Duodenal mucosa (tissue), 2 donors: ENCODE measurements around the gene UBQLN3.

Experiments
- H3K27ac ChIP-seq: one replicate; pipeline ENCODE4 v1.7.0; 2013; ENCODE audit warnings: low read depth, low read length
- H3K27me3 ChIP-seq, 2 donors: one replicate each; pipeline ENCODE4 v1.7.0; 2013; ENCODE audit warnings: low read length in 2 of 2, control low read depth in 1 of 2; ENCODE audit not compliant: insufficient read depth in 2 of 2, control insufficient read depth in 1 of 2
- H3K36me3 ChIP-seq, 2 donors: one replicate each; pipeline ENCODE4 v1.7.0; 2013; ENCODE audit warnings: low read length in 2 of 2, control low read depth in 1 of 2; ENCODE audit not compliant: insufficient read depth in 2 of 2, control insufficient read depth in 1 of 2
- H3K4me1 ChIP-seq, 2 donors: one replicate each; pipeline ENCODE4 v1.7.0; 2013; ENCODE audit warnings: low read length in 2 of 2, control low read depth in 1 of 2; ENCODE audit not compliant: insufficient read depth in 2 of 2, control insufficient read depth in 1 of 2
- H3K4me3 ChIP-seq, 2 donors: one replicate each; pipeline ENCODE4 v1.7.0; 2013; ENCODE audit warnings: low read length in 2 of 2, low read depth in 1 of 2
- H3K9ac ChIP-seq, 2 donors: one replicate each; pipeline ENCODE4 v1.7.0; 2013; ENCODE audit warnings: low read length in 2 of 2, low read depth in 1 of 2
- H3K9me3 ChIP-seq, 2 donors: one replicate each; pipeline ENCODE4 v1.7.0; 2013; ENCODE audit warnings: low read length in 2 of 2, control low read depth in 1 of 2; ENCODE audit not compliant: control insufficient read depth in 1 of 2

UBQLN3 gene

DNA sequence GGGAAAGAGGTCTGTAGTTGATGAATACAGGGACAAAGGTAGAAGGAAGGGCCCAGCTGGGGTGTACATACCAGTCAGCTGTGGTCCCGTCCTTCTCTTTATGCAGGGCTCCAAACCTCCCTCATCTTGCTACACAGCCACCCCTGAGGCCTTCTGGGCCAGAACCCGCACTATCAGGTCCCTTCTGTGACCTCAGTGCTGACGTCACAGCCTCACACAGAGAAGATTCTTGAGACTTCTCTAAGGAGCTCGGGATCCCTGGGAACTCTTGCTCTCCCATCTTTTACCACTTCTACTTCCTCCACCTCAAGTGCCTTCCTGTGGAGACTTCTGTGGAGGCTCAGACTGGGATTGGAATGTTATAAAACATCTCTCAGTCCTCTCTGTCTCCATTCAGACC lies at the start of gene UBQLN3:
TSS of gene UBQLN3 (minus strand) at position 155 of the 400 bp plus-strand sequence. CDS start 399 bp downstream, outside the sequence.
- Histone ChIP-seq H3K9me3 (no peaks in the 10 kb centered on the region), H3K4me3 (no peak within 1 kb of the TSS), H3K27me3 (no peaks in the 10 kb centered on the region), H3K9ac (no peak within 1 kb of the TSS), H3K4me1 (no peaks in the 10 kb centered on the region), H3K27ac (no peak within 1 kb of the TSS), H3K36me3 (no peaks in the 10 kb centered on the region)

- H3K9me3 ChIP-seq, result no peaks in the 10 kb centered on the region
- no peaks in the 10 kb centered on the region for H3K27me3 ChIP-seq
- H3K27ac ChIP-seq, result no peak overlapping the region
- no peak overlapping the region for H3K9ac ChIP-seq
- H3K36me3 ChIP-seq, result no peaks in the 10 kb centered on the region
- H3K4me3 ChIP-seq, result no peak overlapping the region
- H3K4me1 ChIP-seq, result no peaks in the 10 kb centered on the region
Measured at GRCh38 chr11:5557751-5558150, 48.0 kb upstream of the UBQLN3 start.

DNA sequence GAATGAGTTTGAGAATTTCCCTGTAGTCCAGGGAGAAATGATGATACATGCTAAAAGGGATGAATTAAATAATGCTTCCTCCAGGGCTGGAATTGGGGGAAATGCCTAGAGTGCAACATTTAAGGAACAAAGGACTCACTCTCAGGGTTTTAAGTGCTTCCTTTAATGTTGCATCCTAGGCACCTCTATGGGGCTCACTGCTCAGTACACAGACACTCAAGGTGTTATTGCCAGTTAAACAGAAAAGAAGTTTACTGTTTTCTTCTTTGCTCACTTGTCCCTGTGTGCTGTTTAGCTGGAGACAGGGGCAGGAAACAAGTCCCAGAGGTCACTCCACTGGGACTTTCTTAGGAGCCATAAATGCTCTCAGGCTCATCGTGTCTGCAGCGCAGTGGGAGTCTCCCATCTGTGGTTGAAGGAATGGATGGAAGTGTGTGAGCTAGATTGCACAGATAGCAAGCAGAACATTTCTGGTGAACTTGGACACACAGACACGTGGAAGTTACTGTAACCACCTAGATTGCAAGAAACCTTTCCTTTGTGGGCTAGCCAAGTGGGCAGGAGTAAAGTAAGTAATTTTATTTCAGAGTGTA lies 46.9 kb upstream of the UBQLN3 start:
- H3K4me3 ChIP-seq, result no peak overlapping the region
- H3K4me1 ChIP-seq, result no peaks in the 10 kb centered on the region
- no peaks in the 10 kb centered on the region for H3K9me3 ChIP-seq
- no peaks in the 10 kb centered on the region for H3K27me3 ChIP-seq
- no peak overlapping the region for H3K27ac ChIP-seq
- no peak overlapping the region for H3K9ac ChIP-seq
- no peaks in the 10 kb centered on the region for H3K36me3 ChIP-seq

DNA sequence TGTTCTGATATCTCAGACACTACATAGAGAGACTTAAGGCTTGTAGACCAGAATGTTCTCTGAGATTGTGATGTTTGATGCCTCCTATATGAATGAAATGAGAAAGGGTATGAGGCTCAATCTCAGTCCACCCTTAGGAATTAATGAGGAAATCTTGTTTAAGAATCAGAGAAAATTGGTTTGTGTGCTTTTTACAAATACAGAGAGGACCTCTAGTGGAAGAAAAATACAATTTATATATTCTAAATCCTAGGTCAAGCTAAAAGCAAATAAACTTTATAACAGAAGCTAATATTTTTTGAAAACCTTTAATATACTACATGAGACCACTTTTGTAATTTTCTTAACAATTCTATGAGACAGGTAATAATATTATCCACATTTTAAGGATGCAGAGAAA lies 43.6 kb upstream of the UBQLN3 start:
- no peaks in the 10 kb centered on the region for H3K27me3 ChIP-seq
- no peaks in the 10 kb centered on the region for H3K4me1 ChIP-seq
- no peak overlapping the region for H3K9ac ChIP-seq
- H3K36me3 ChIP-seq, result no peaks in the 10 kb centered on the region
- no peak overlapping the region for H3K27ac ChIP-seq
- no peaks in the 10 kb centered on the region for H3K9me3 ChIP-seq
- no peak overlapping the region for H3K4me3 ChIP-seq

DNA sequence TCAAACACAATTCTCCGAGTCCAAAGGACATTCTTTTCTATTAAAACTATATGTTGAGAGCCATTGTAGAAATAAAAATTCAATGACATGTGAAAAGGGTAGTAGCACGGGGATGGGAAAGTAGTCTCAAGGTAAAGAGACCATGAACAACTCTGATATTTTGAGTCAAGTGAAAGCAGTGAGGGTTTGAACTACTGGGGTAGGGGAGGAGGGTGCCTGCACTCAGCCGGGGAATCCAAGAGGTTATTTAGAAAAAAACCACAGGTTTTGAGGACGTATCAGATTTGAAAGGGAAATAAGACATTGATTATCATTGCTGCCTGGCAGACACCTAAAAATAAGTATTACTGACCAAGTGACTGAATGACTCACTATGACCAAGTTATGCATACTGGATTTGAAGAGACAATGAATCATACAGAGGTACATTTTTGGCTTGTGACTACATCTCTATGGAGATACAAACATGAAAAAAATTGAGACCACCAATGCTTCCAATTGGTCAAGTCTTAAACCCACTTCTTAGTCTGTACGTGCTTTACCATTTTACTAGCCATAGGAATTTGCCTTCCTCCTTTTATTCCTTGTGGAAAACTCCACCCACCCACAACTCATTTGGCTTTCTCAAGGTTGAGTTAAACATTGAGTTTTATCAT lies 40.8 kb upstream of the UBQLN3 start:
- no peaks in the 10 kb centered on the region for H3K9me3 ChIP-seq
- H3K27ac ChIP-seq, result no peak overlapping the region
- H3K4me1 ChIP-seq, result no peaks in the 10 kb centered on the region
- H3K4me3 ChIP-seq, result no peak overlapping the region
- H3K27me3 ChIP-seq, result no peaks in the 10 kb centered on the region
- no peaks in the 10 kb centered on the region for H3K36me3 ChIP-seq
- H3K9ac ChIP-seq, result no peak overlapping the region

- Histone ChIP-seq H3K9ac (no peak within 1 kb of the TSS), H3K36me3 (no peaks in the 10 kb centered on the region), H3K4me3 (no peak within 1 kb of the TSS), H3K9me3 (no peaks in the 10 kb centered on the region), H3K4me1 (no peaks in the 10 kb centered on the region), H3K27me3 (no peaks in the 10 kb centered on the region), H3K27ac (no peak within 1 kb of the TSS)
Measured at GRCh38 chr11:5548440-5548839, 38.7 kb upstream of the UBQLN3 start, which contains the start of gene OR52H1. OR52H1 (minus strand) TSS chr11:5548540; CDS start chr11:5545505, 3,035 bp downstream.

GRCh38 chr11:5547982-5548381 lies 38.2 kb upstream of the UBQLN3 start:
- H3K36me3 ChIP-seq, result no peaks in the 10 kb centered on the region
- no peak overlapping the region for H3K27ac ChIP-seq
- H3K4me3 ChIP-seq, result no peak overlapping the region

DNA sequence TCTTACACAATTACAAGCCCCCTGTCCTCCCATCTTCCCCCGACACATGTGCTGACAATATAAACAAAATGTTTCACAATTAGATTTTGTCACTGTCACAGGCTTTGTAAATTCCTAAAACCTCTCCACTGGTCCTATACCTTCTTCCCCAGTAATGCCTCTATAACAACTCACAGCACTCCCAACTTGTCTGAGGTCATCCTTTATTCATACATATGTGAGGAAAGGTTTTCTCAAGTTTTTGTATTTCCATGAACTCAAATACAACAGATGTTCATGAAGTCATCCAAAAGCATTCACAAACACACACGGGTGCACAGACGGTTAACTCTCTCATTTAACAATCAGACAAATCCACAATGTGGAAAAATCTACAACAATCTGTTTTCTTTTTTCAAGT lies 36.7 kb upstream of the UBQLN3 start:
- Histone ChIP-seq H3K9me3 (no peaks in the 10 kb centered on the region), H3K9ac (no peak overlapping the region), H3K4me1 (no peaks in the 10 kb centered on the region), H3K36me3 (no peaks in the 10 kb centered on the region), H3K27ac (no peak overlapping the region), H3K4me3 (no peak overlapping the region), H3K27me3 (no peaks in the 10 kb centered on the region)

More at GRCh38 chr11:5547982-5548381, 38.2 kb upstream of the UBQLN3 start:
- H3K27me3 ChIP-seq, result no peaks in the 10 kb centered on the region
- H3K9me3 ChIP-seq, result no peaks in the 10 kb centered on the region
- H3K9ac ChIP-seq, result no peak overlapping the region
- no peaks in the 10 kb centered on the region for H3K4me1 ChIP-seq

DNA sequence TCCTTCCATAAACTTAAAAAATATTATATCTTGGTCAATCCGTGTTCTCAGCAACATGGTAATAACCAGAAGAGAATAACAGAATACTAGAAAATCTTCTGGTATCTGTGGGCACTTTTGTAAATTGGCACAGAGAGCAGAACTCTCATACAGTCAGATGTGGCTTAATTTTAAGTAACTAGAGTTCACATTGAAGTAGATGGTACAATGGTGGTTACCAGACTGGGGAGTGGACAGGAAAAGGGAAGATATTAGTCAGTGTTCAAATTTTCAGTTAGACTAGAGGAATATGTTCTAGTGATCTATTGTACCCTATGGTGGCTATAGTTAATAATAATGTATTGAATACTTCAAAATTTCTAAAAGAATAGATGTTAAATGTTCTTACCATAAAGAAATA lies 31.7 kb upstream of the UBQLN3 start:
- H3K4me1 ChIP-seq, result no peaks in the 10 kb centered on the region
- no peaks in the 10 kb centered on the region for H3K36me3 ChIP-seq
- no peak overlapping the region for H3K4me3 ChIP-seq
- no peaks in the 10 kb centered on the region for H3K9me3 ChIP-seq
- no peak overlapping the region for H3K9ac ChIP-seq
- H3K27me3 ChIP-seq, result no peaks in the 10 kb centered on the region
- H3K27ac ChIP-seq, result no peak overlapping the region

- Histone ChIP-seq H3K27me3 (no peaks in the 10 kb centered on the region), H3K4me1 (no peaks in the 10 kb centered on the region), H3K4me3 (no peak overlapping the region), H3K9ac (no peak overlapping the region), H3K27ac (no peak overlapping the region), H3K9me3 (no peaks in the 10 kb centered on the region), H3K36me3 (no peaks in the 10 kb centered on the region)
Measured at GRCh38 chr11:5536482-5536881, 26.7 kb upstream of the UBQLN3 start.
